ENCODE data around the gene GATB. TPM values are rescaled to one million over a fixed set of nuclear protein-coding genes. Genes with fewer than 3 reads are reported as not detected.

The GATB gene
- total and polyA plus RNA-seq, 2 donors (not counting 3 experiments of a cell fraction or from before 2014, with no cell fraction given), result 14.4 to 17.7 TPM

GRCh38 chr4:151801547-151802516 is 41.0 kb upstream of the GATB start:
- Histone ChIP-seq H3K79me2 (ENCODE audit: control insufficient read depth, insufficient read depth, low read length) (no peaks in the 10 kb centered on the region), H3K9ac (replicated peaks; ENCODE audit: extremely low read depth, insufficient read depth, low read length) (no peak overlapping the region), H2AFZ (ENCODE audit: low read depth, low read length) (no peak overlapping the region), H4K20me1 (replicated peaks; ENCODE audit: control insufficient read depth, extremely low read depth, insufficient read depth, low read length) (no peaks in the 10 kb centered on the region), H3K27ac (ENCODE audit: insufficient read depth, low read depth, low read length) (no peak overlapping the region), H3K27me3 (ENCODE audit: control insufficient read depth in 2 of 2, insufficient read depth in 2 of 2, low read length in 2 of 2) (peaks cover 2 to 3% of the 10 kb centered on the region in 2 experiments), H3K4me1 (ENCODE audit: control insufficient read depth, extremely low read depth, insufficient read depth, low read length) (no peaks in the 10 kb centered on the region), H3K9me3 (replicated peaks; ENCODE audit: control insufficient read depth, insufficient read depth, low read length) (no peaks in the 10 kb centered on the region), H3K36me3 (ENCODE audit: control insufficient read depth in 2 of 2, extremely low read depth in 1 of 2, insufficient read depth in 2 of 2, low read length in 2 of 2) (no peaks in the 10 kb centered on the region), H3K4me3 (replicated peaks in 1 of 3; ENCODE audit: insufficient read depth in 1 of 3, low read depth in 1 of 3, low read length in 3 of 3) (no peak overlapping the region), H3K4me2 (ENCODE audit: insufficient read depth, low read length) (no peak overlapping the region), H3K9me1 (replicated peaks; ENCODE audit: control insufficient read depth, extremely low read depth, insufficient read depth, low read length) (no peaks in the 10 kb centered on the region)
- POLR2A ChIA-PET, result no interaction called here
- DNase-seq (ENCODE audit: low read depth, low spot score) (peak; percentile 51), FAIRE-seq (peak; percentile 53)
- BruUV-seq (replicated peaks), result no TSS peak
- CTCF ChIA-PET, result interaction anchor here (0.5 to 2.6 kb wide), 23 partner anchors 9 to 685 kb away, joined by 3 to 18 read pairs (median 3); no protein-coding TSS in a partner anchor
- intact Hi-C loops (cut with micrococcal nuclease) (loop anchor here (5.0 kb wide), 1 partner anchor 585 kb away; no protein-coding TSS in a partner anchor), dilution Hi-C loops (cut with MboI; ENCODE audit: extremely low pct_ligation_motif_present, low sequenced_read_pairs) (no loop called here)
- TF ChIP-seq MYC (IDR thresholded peaks at IDR 0.05; ENCODE audit: low read depth, low read length) (no peak), POLR2A (IDR thresholded peaks at IDR 0.05; ENCODE audit: low read depth, low read length) (no peak), EZH2 (IDR thresholded peaks at IDR 0.05; ENCODE audit: borderline replicate concordance, low read depth, low read length, severe bottlenecking) (no peak), CTCF (IDR thresholded peaks at IDR 0.05; ENCODE audit: extremely low read depth in 1 of 2, insufficient read depth in 1 of 2, low read depth in 1 of 2, low read length in 2 of 2) (peak; percentile 91 to 92), POLR2AphosphoS5 (IDR thresholded peaks at IDR 0.05; ENCODE audit: insufficient read depth, low read depth, low read length) (no peak)
